Keratinocyte (primary cell): ENCODE measurements around the gene MRGPRD. TPM values are rescaled to one million over a fixed set of nuclear protein-coding genes. Genes with fewer than 3 reads are reported as not detected.

Source experiments
- DNase-seq: peaks from one replicate; pipeline ENCODE4 v3.0.0-alpha.2; 2011; ENCODE audit warnings: low read depth, missing footprints, low spot score
- FAIRE-seq: peaks from 2 replicates; lab custom pipeline; 2011; peaks lifted over from hg19 to GRCh38; lab: Jason Lieb, UNC
- H2AFZ ChIP-seq: 2 replicates; pipeline ENCODE4 v1.6.0; 2012; ENCODE audit warnings: low read length, control low read depth, inconsistent platforms; ENCODE audit not compliant: control insufficient read depth
- H3K27ac ChIP-seq: 2 replicates; pipeline ENCODE4 v1.5.1; 2011; ENCODE audit warnings: low read length; ENCODE audit not compliant: control insufficient read depth, insufficient read depth
- H3K27me3 ChIP-seq: 3 replicates; pipeline ENCODE4 v1.6.0; 2011; ENCODE audit warnings: low read length; ENCODE audit not compliant: control insufficient read depth, insufficient read depth; ENCODE audit errors: extremely low read depth
- H3K36me3 ChIP-seq, 2 experiments: 2 replicates in 1 of 2; 3 replicates in 1 of 2; pipeline ENCODE4 v1.5.1; 2011; ENCODE audit warnings: low read length in 2 of 2, mild to moderate bottlenecking in 1 of 2; ENCODE audit not compliant: control insufficient read depth in 2 of 2, insufficient read depth in 2 of 2; ENCODE audit errors: extremely low read depth in 1 of 2
- H3K4me1 ChIP-seq: 3 replicates; pipeline ENCODE4 v1.5.1; 2011; ENCODE audit warnings: low read length; ENCODE audit not compliant: control insufficient read depth, insufficient read depth; ENCODE audit errors: extremely low read depth
- H3K4me2 ChIP-seq: 3 replicates; pipeline ENCODE4 v1.6.0; 2011; ENCODE audit warnings: low read depth, low read length; ENCODE audit not compliant: control insufficient read depth, insufficient read depth; ENCODE audit errors: extremely low read depth
- H3K4me3 ChIP-seq, 3 experiments: fragments of 200-600 bp in 1 of 3; sonication (generic) in 1 of 3; 2 replicates in 2 of 3; 3 replicates in 1 of 3; pipeline ENCODE4 v1.5.1; 2011 to 2016; ENCODE audit warnings: low read length in 3 of 3, mild to moderate bottlenecking in 3 of 3, control low read depth in 2 of 3, inconsistent platforms in 1 of 3, low read depth in 1 of 3, mixed read lengths in 1 of 3, mixed run types in 1 of 3, moderate library complexity in 1 of 3; ENCODE audit not compliant: control insufficient read depth in 2 of 3, insufficient read depth in 2 of 3; ENCODE audit errors: extremely low read depth in 1 of 3
- H3K79me2 ChIP-seq: 2 replicates; pipeline ENCODE4 v1.6.0; 2012; ENCODE audit warnings: low read length; ENCODE audit not compliant: control insufficient read depth, insufficient read depth
- H3K9ac ChIP-seq: 3 replicates; pipeline ENCODE4 v1.6.0; 2011; ENCODE audit warnings: low read length; ENCODE audit not compliant: control insufficient read depth, insufficient read depth; ENCODE audit errors: extremely low read depth
- H3K9me1 ChIP-seq: 3 replicates; pipeline ENCODE4 v1.6.0; 2011; ENCODE audit warnings: low read length; ENCODE audit not compliant: control insufficient read depth, insufficient read depth; ENCODE audit errors: extremely low read depth
- H3K9me3 ChIP-seq: 2 replicates; pipeline ENCODE4 v1.5.1; 2012; ENCODE audit warnings: low read depth, low read length; ENCODE audit not compliant: control insufficient read depth
- H4K20me1 ChIP-seq: 3 replicates; pipeline ENCODE4 v1.6.0; 2011; ENCODE audit warnings: low read length; ENCODE audit not compliant: control insufficient read depth, insufficient read depth; ENCODE audit errors: extremely low read depth
- EZH2 ChIP-seq: IDR thresholded peaks from one replicate; pipeline ENCODE4 v1.6.1; 2012; ENCODE audit warnings: inconsistent platforms, mild to moderate bottlenecking, low read length, moderate library complexity
- dilution Hi-C: fragments of 300-500 bp; cut with MboI; formaldehyde crosslinking; loops from one replicate; pipeline ENCODE4 v1.7.0; 2020; ENCODE audit warnings: low sequenced_read_pairs; ENCODE audit not compliant: extremely low pct_ligation_motif_present
- polyA plus RNA-seq, 5 experiments: library from polyadenylated mRNA; depleted of rRNA in 3 of 5; stranded (reverse) in 3 of 5; stranded (forward) in 1 of 5; unstranded in 1 of 5; fragments of >200 nt; gene quantifications; 1 replicate in 1 of 5; 2 replicates in 3 of 5; 3 replicates in 1 of 5; pipeline versions ENCODE4 v1.2.1 to v1.2.3, GENCODE V29; 2011 to 2012; ENCODE audit warnings: missing spikeins in 2 of 5, low read depth in 1 of 5, low replicate concordance in 1 of 5
- TF ChIP-seq, protein P1 (sequence below), 3 experiments: IDR thresholded peaks in 1 of 3; conservative IDR thresholded peaks in 1 of 3; optimal IDR thresholded peaks in 1 of 3; 2 replicates in 2 of 3; 3 replicates in 1 of 3; pipeline versions ENCODE3 to v1.5.1; 2011; ENCODE audit warnings: low read length in 3 of 3, mild to moderate bottlenecking in 3 of 3, moderate library complexity in 2 of 3, control low read depth in 1 of 3, inconsistent platforms in 1 of 3; ENCODE audit not compliant: insufficient read depth in 2 of 3; ENCODE audit errors: extremely low read depth in 1 of 3

MRGPRD gene
- polyA plus RNA-seq, 1 donor (not counting 4 experiments of a cell fraction or from before 2014, with no cell fraction given) = not detected

DNA sequence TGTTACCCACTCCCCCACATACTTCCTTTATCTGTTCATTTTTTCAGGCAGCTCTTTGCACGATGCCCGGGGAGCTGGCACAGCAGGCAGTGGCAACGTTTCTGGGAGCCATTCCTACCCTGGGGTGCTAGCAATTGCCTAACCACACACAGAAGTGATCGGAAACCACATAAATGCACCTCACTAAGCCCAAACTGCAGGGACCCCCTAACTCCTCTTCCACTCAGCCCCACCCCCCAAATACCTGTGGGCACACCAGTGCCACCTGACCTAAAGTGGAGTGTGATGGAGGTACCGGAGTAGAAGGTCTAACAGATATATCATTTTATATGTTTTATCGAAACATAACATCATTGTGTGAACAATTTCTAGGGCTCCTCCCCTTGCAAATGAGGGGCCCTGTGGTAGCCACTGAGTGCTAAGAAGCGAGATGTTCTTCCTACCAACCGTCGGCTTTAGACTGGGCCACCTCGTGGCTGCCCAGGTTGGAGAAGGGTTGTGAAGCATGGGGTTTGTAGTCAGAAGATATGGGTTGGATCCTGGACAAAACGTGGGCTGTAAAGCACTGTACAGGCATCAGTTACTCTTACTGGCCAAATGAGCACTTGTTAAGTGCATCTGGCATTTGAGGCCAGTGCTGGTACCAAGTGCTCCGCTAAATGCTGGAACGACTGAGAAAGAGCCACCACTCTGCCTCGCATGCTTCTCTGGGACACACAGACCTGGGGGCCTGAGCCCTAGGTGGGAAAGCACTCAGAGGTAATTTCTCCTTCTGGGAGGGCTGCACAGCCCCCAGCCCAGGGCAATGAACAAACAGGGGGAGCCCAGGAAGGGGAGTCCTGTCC, 2.8 kb downstream of the MRGPRD start:
- no peak for TF ChIP-seq EZH2
- TF ChIP-seq, protein P1, sequence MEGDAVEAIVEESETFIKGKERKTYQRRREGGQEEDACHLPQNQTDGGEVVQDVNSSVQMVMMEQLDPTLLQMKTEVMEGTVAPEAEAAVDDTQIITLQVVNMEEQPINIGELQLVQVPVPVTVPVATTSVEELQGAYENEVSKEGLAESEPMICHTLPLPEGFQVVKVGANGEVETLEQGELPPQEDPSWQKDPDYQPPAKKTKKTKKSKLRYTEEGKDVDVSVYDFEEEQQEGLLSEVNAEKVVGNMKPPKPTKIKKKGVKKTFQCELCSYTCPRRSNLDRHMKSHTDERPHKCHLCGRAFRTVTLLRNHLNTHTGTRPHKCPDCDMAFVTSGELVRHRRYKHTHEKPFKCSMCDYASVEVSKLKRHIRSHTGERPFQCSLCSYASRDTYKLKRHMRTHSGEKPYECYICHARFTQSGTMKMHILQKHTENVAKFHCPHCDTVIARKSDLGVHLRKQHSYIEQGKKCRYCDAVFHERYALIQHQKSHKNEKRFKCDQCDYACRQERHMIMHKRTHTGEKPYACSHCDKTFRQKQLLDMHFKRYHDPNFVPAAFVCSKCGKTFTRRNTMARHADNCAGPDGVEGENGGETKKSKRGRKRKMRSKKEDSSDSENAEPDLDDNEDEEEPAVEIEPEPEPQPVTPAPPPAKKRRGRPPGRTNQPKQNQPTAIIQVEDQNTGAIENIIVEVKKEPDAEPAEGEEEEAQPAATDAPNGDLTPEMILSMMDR (optimal IDR thresholded peaks at IDR 0.05 in 1 of 3, IDR thresholded peaks at IDR 0.05 in 1 of 3, conservative IDR thresholded peaks at IDR 0.05 in 1 of 3; ENCODE audit: extremely low read depth in 1 of 3, insufficient read depth in 2 of 3, low read length in 3 of 3) = no peak
- dilution Hi-C loops = no loop called here
- H3K79me2 ChIP-seq = no peaks in the 10 kb centered on the region
- no peak for DNase-seq
- no peak overlapping the region for H3K4me2 ChIP-seq
- peaks cover 12% of the 10 kb centered on the region for H3K27me3 ChIP-seq
- no peak overlapping the region for H3K4me3 ChIP-seq
- H3K9ac ChIP-seq = no peak overlapping the region
- no peaks in the 10 kb centered on the region for H3K9me1 ChIP-seq
- H2AFZ ChIP-seq = no peak overlapping the region
- H3K27ac ChIP-seq = no peak overlapping the region
- H3K4me1 ChIP-seq = no peaks in the 10 kb centered on the region
- no peak for FAIRE-seq
- H3K36me3 ChIP-seq = no peaks in the 10 kb centered on the region
- H3K9me3 ChIP-seq = no peaks in the 10 kb centered on the region
- no peaks in the 10 kb centered on the region for H4K20me1 ChIP-seq

DNA sequence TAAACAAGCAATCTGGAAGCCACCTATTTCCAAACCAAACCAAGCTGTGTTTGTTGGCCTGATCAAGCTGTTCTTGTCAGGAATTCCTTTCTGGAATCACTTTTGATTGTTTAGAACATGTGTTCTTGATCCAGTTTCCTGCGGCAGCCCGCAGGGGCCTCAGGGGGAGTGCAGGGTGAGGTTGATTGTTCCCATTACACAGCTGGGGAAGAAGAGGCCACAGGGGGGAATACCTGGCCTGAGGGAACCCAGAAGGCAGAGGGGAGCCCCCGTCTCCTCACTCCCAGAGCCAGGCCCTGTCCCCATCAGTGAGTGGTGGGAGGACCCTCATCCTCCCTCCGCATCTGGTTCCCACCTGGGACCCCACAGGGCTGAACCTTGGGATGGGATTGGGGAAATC, 4.2 kb downstream of the MRGPRD start:
- H2AFZ ChIP-seq = no peak overlapping the region
- H3K27me3 ChIP-seq = peaks cover 12% of the 10 kb centered on the region
- no peak overlapping the region for H3K9ac ChIP-seq
- H3K79me2 ChIP-seq = no peaks in the 10 kb centered on the region
- H3K4me2 ChIP-seq = no peak overlapping the region
- H3K9me1 ChIP-seq = no peaks in the 10 kb centered on the region
- no peak for TF ChIP-seq EZH2
- TF ChIP-seq, protein P1 (optimal IDR thresholded peaks at IDR 0.05 in 1 of 3, IDR thresholded peaks at IDR 0.05 in 1 of 3, conservative IDR thresholded peaks at IDR 0.05 in 1 of 3; ENCODE audit: extremely low read depth in 1 of 3, insufficient read depth in 2 of 3, low read length in 3 of 3) = no peak
- dilution Hi-C loops = no loop called here
- no peak for DNase-seq
- no peaks in the 10 kb centered on the region for H3K4me1 ChIP-seq
- H3K4me3 ChIP-seq = no peak overlapping the region
- no peaks in the 10 kb centered on the region for H3K9me3 ChIP-seq
- no peaks in the 10 kb centered on the region for H4K20me1 ChIP-seq
- H3K36me3 ChIP-seq = no peaks in the 10 kb centered on the region
- FAIRE-seq = no peak
- no peak overlapping the region for H3K27ac ChIP-seq
